NCI-H69 (cell line): ENCODE measurements around the gene GEN1.

ENCODE experiments used
- DNase-seq: peaks from one replicate; lab custom pipeline; 2025; lab: John Stamatoyannopoulos, UW

Gene GEN1, protein sequence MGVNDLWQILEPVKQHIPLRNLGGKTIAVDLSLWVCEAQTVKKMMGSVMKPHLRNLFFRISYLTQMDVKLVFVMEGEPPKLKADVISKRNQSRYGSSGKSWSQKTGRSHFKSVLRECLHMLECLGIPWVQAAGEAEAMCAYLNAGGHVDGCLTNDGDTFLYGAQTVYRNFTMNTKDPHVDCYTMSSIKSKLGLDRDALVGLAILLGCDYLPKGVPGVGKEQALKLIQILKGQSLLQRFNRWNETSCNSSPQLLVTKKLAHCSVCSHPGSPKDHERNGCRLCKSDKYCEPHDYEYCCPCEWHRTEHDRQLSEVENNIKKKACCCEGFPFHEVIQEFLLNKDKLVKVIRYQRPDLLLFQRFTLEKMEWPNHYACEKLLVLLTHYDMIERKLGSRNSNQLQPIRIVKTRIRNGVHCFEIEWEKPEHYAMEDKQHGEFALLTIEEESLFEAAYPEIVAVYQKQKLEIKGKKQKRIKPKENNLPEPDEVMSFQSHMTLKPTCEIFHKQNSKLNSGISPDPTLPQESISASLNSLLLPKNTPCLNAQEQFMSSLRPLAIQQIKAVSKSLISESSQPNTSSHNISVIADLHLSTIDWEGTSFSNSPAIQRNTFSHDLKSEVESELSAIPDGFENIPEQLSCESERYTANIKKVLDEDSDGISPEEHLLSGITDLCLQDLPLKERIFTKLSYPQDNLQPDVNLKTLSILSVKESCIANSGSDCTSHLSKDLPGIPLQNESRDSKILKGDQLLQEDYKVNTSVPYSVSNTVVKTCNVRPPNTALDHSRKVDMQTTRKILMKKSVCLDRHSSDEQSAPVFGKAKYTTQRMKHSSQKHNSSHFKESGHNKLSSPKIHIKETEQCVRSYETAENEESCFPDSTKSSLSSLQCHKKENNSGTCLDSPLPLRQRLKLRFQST

DNA sequence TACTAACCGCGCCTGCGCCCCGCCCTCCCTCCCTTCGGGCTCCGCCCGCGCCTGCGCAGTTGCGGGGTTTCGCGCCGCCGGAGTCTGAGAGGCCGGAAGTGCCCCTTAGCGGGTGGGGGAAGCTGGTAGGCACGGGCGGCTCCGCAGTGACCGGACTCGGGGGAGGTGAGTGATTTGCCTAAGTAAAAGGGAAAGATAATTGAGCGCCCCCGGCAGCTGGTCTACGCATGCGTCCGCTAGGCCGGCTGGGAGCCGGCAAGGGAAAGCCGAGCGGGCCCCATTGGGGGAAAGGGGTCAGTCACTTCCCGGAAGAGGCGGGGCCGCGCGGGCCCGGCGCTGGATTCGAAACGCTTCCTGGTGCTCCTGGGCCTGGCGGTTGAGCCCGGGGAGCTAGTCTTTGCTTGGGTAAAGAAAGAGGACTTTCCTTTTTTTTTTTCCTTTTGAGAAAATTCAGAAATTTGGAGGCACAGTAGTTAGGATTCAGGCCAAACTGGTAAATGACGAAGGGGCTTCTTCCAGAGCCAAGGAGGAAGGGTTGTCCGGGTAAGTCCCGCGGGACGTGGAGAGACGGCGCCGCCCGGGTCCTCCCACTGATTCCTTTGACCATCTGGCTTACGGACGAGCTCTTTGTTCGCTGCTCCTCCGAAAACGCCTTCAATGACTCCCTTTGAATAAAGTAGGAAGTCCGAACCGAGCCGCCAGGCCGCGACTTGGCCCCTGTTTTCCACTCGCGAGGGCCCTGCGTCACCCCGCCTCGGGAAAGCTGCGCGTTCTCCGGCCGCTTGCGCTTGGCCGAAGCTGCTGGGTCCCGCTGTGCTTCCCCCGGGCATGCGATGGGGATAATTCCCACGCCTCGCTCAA is at the start of gene GEN1, which contains the start of gene SMC6:
Gene GEN1, plus strand, starts transcription at position 336 of the 861 bp plus-strand sequence. CDS start 5,806 bp downstream, outside the sequence.
Gene SMC6, minus strand, starts transcription at position 8 of the 861 bp plus-strand sequence. CDS start 7,864 bp downstream, outside the sequence.
- DNase-seq, result peak; percentile 91

DNA sequence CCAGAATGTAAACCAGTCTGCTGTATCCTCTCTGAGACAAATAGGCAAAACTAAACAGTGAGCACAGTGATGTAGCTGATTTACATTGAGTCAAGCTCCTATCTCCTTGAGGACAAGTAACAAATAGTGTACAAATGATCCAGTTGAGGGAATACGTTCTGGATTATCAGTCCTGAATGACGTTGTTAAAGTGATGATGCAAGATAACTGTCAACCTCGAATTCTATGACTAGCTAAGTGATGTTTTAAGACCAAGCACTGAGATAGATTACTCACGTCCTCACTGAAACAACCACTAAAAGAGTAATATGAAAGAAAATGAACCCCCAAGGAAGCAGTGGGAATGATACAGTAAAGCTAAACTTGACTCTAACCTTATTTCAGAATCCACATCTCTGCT is 47.1 kb upstream of the GEN1 start:
- no peak for DNase-seq

DNA sequence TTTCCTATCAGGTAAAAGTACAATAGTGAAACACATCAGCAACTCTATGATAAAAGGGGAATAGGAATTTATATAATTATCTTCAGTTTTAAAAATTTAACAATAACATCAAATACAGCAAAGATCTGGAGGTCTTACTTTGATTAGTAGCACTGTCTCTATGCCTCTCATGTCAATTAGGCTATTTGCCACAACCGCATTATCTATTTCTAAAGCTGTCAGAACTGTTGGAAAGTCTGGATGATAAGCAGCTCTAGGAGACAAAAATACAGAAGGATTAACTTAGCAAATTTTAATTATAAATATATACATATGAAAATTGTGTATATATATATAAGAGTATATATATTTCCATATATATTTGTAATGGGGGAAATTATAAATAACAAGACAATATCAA is 45.4 kb upstream of the GEN1 start:
- no peak for DNase-seq

DNA sequence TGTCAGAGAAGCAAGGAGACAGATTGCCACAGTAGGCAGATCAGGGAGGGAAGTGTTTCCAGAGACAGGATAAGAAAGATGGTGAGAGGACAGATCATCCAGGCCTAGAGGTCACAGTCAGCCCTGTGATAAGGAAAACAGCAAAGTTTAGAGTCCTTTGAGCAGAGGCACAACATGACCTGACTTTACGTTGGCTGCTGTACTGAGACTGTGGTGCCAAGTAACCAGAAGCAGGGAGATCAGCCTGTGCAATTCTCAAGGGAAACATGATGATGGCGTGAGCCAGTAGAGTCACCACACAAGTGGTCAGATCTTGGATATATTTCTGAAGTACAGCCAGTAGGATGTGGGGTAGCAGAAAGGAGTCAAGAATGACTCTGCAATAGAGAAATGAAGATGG is 44.0 kb upstream of the GEN1 start:
- no peak for DNase-seq

DNA sequence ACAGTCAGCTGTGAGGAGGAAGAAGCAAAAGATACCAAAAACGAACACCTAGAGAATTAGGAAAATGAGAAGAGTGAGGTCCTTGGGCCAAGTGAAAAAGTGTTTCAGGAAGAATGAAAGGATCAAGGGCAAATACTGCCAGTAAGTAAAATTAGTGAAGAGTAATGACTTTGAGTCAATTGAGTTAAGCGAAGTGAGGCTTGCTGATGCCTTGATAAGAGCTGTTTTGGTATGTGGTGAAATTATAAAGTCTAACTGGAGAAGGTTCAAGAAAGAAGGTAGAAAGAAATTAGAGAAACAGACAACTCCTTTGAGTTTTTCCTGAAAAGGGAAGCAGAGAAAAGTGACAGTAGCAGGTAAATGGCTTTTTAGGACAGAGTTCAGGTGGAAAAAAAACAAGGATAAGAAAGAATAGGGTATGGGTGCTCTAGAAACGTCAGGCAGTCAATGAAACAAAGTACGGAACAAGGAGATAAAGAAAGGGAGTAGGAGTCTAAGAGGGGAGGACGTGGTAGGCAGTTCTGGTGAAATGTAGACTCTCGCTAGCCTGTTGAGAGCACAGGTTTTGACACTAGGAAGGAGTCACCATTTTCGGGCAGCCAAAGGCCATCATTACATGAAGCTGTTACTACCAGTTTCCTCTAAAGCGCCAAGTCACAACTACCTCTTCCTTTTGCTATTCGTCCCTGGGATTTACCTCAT is 43.2 kb upstream of the GEN1 start:
- no peak for DNase-seq

DNA sequence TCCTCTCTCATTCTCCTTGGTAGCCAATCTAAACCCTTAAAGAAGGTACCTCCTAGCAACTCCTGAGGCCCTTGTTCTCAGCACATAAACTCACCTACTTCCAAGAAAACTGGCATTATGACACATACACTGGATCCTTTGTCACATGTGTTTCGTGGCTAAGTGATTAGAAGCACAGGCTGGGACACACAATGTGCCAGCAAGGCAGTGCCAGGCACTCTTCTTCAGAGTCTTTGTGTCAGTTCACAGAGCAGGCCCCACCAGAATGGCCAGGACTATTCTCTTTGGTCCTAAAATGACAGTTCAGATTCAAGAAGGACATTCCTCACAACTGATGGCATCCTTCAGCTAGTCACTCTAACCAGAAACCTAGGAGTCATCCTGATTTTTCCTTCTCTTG is 40.6 kb upstream of the GEN1 start:
- DNase-seq, result no peak

DNA sequence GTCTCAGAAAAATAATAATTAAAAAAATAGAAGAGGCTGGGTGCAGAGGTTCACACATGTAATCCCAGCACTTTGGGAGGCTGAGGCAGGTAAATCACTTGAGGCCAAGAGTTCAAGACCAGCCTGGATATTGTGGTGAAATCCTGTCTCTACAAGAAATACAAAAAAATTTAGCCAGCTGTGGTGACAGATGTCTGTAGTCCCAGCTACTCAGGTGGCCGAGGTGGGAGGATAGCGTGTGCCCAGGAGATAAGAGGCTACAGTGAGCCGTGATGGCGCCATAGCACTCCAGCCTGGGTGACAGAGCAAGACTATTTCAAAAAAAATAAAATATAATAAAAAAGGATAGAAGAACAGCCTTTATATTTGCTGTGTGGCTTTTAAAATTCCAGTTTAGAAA is 36.3 kb upstream of the GEN1 start:
- DNase-seq, result no peak

DNA sequence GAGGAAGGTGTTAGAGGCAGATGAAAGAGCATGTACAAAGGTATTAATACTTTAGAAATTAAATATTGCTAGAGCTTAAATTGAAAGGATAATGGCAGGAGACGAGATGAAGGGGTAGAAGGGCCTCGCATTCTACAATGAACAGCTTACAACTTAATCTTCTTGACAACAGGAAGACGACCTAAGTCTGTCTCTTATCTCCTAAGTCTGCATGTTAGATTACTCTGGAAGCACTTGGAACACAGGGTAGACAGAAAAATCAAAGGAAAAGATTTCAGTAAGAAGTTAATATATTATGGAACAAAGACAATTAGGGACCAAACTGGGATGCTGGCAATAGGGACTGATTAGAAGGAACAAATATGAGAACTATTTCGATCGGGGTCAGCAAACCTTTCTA is 35.2 kb upstream of the GEN1 start:
- no peak for DNase-seq

DNA sequence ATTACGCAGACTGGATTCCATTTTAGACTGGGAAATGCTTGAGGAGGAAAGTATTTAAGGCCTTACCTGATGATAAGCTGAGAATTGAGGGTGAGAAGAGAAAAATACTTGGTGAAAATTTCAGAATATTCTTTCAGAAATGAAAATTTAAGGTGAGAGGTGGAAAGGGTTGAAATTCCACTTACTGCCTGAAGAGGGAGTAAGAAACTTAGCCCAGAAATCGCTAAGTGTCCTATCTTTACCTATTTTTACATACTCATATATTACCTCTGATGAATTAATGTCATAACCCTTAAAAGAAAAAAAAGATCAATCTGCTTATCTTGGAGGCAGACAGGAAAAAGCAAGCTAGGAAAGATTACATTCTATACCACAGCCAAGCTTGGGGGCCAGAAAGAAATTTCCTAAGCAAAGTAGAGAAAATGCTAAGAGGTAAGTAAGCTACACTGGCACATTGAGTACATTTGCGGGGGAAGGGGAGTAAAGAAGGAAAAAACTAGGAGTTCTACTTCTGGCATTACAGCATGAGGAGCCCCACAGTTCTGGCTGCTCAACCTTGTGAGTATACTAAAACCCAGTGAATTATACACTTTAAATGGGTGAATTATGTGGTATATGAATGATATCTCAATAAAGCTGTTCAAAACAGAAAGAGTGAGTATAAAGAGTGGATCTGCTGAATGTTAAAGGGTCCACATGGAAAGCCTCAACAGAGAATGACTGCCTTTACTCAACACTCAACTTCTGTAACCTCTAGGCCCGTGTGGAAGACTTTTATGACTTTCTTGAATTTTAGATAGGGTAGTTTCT is 34.2 kb upstream of the GEN1 start:
- peak; percentile 6 for DNase-seq

DNA sequence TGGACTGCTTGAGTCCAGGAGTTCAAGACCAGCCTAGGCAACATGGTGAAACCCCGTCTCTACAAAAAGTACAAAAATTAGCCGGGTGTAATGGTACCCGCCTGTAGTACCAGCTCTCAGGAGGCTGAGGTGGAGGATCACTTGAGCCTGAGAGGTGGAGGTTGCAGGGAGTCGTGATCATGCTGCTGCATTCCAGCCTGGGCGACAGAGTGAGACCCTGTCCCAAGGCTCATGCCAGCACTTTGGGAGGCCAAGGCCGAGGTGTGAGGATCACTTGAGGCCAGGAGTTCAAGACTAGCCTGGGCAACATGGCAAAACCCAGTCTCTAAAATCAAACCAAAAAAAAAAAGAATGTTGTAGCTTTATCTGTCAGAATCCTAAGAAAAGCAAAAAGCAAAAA is 25.7 kb upstream of the GEN1 start:
- DNase-seq, result no peak

DNA sequence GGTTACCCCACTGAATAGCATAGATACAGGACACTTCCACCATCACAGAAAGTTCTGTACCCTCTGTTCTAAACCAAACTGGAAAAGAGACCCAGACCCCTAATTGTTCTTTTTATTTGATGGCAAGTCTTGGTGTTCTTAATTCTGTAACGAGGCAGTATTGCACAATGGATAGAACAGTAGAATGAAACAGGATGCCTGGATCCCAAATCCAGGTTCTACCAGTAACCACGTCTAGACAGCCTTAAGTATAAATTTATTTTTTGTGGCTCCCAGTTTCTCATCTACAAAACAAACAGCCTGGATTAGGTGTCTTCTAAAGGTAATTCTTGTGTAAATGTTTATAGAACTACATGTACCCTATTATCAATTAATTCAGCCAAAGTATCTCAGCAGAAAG is 24.1 kb upstream of the GEN1 start:
- no peak for DNase-seq

DNA sequence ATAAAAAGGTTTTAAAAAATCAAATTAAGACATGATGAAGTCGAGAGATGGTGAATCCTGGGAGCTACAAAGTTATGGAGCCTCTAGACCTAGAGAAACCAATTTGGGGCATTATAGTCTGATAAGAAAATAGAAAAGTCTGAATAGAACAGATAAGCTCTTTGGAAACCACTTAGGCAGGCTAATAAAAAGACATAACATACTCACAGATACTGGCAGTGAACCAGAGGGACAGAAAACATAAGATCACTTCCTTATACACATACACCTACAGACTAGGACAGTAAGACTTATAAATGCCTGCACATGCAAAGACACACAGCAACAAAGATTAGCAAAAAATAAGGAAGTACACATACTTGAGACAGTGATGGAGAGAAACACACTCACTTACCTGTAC is 20.3 kb upstream of the GEN1 start:
- no peak for DNase-seq

DNA sequence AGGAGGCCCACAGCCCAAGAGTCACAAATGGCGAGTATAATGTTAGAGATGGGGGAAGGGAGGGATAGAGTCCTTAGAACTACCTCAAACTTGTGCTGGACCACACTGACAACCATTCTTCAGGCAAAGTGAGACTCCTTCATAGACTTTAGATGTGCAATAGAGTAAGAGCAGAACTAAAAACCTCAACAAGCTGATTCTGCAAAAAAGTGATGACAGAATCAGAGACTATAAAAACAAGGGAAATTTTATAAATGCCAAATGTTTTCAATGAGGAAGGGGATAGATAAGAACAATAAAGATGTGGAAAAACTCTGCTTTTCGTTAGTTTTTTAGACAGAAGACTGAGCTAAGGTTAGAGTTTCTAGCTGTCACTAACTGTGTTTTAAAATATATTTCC is 18.1 kb upstream of the GEN1 start:
- no peak for DNase-seq

DNA sequence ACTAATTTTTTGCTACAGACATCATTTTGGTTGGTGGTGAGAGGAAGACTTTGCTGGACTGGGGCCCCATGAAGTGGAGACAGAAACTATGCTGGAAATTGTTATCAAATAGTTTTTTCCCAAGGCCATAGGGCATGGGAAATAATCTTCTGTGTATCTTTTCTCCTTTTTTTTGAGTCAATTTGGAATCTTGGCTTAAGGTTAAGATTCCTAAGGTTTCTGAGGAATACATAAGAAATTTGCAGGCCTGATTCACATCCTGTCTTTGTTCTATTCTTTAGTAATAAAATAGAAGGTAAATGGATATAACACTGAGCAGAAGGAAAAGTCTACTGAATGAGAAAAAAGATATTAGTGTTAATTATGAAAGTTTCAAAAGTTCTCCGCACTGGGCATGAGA is 16.9 kb upstream of the GEN1 start:
- no peak for DNase-seq

DNA sequence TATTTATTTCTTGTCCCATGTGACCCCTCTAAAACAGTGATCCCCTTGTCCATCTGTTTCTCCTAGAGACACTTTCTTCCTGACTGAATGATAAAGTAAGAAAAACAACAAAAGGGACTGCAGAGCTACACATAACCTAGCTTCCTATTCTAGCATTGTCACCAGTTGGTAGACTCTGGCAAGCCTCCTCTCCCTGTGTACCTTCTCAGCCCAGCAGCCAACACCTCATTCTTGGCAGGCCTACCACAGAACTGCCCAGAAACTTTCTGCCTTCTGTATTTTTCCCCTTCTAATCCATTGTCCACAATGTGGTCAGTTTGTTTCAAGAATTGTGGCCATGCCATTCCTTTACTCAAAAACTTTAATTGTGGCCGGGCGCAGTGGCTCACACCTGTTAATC is 13.7 kb upstream of the GEN1 start:
- no peak for DNase-seq

DNA sequence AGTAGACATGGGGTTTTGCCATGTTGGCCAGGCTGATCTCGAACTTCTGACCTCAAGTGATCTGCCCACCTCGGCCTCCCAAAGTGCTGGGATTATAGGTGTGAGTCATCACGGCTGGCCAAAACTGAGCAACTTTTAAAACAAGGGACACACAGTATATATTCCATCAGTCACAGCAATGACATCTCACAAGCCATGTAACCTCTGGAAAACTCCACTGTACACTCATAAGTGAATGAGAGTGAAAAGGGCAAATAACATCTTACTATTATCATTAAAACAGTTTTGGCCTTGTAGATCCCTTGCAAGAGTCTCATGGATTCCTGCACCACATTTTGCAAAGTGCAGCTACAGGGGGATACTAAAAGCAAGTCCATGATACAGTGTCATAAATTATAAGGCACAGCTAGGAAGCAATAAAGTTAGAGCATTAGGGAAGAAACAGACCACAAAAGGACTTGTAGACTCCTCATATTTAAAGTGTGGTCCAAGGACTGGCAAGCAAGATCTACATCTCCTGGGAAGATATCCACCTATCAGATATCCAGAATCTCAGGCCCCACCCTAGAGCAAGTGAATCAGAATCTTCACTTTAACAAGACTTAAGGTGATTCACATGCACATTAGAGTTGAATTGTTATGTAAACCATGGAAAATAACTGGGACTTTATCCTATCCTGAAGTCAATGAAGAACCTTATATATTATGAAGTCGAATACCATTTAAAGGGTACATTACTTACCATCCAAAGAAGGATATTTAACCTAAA is 6.1 kb upstream of the GEN1 start:
- DNase-seq, result no peak

DNA sequence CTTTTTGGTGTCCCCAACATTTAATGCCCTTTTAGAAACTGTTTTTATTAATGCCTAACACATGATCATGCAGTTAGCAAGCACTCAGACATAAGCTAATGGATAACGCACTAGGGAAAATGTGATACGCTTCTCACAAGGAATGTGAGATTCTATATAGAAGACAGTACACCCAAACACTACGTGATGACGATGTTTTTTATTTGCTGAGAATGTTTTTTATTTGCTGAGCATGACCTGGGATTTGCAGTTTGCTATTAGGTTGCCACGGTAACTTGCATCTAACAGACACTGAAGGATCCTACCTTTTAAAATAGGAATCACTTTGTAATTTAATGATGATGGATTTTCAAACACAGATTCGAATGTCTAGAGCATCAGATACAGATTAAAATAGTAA is 5.2 kb upstream of the GEN1 start:
- DNase-seq, result peak; percentile 0

DNA sequence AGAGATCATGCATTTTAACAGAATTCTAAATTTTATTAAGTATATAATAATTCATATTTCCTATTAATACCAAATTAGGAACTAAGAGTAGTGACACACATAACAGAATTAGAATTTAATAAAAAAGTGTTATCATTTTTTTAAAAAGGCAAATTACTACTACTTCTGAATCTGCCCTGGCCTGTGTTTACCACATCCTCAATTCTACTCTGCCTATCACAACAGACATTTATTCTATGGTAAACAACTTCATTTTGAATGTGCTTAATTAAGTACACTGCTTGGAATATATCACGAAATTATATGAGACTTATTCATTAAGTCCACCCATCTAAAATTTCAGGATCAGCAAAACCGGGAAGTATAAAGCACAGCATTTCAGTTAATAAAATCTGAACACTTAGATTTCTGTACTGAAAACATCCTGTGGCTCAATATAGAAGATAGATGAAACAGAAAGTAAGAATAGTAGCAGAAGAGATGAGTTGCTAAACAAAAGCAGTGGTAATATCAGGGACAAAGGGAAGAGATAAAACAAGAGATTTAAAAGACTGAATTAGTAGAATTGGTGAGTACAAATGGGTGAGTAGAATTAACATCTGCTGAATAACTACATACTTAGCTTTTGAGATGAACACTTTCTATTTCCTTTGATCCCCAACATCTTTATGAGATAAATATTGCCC is 4.0 kb upstream of the GEN1 start:
- no peak for DNase-seq

DNA sequence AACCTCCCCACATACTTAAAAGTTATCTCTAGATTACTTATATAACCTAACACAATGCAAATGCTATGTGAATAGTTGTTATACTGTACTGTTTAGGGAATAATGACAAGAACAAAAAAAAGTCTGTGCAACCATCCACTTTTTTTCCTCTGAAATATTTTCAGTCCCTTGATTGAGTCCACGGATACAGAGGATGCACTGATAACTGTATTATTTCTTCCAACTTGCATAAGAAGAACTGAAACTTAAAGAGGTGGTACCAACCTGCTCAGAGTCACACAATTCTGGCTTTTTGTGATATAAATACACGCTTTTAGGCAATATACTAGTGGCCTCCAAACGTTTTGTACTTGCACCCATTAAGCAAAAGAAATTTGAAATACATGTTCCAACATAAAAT is 1.7 kb upstream of the GEN1 start:
- no peak for DNase-seq
